Measurements from ENCODE around the gene SRPRB. TPM values are rescaled to one million over a fixed set of nuclear protein-coding genes. Genes with fewer than 3 reads are reported as not detected.

Gene SRPRB
- polyA plus RNA-seq, 1 donor from 2014 or later = 46.9 TPM

DNA sequence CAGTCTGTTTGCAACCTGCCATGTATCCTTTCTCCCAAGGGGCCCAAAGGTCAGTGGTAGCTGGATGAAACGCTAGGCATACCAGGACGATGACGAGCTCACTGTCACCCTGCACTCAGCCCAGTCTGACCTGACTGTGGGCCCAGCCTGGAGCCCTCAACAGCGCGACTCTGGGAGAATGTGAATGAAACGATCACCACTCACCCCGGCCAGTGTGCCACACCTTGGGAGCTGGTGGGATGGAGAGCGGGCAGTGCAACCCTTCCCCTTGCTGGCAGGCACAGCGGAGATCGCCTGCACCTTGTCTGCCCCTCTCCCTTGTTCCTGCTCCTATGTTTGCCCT is 27.2 kb downstream of the SRPRB start:
- H3K27ac ChIP-seq (ENCODE audit: low read length) = no peak overlapping the region
- no peaks in the 10 kb centered on the region for H3F3A ChIP-seq (ENCODE audit: insufficient read depth, low read length, poor library complexity, severe bottlenecking)
- H3K79me2 ChIP-seq (replicated peaks; ENCODE audit: insufficient read depth, low read length) = no peaks in the 10 kb centered on the region
- H3K27me3 ChIP-seq (ENCODE audit: insufficient read depth, low read depth, low read length) = no peaks in the 10 kb centered on the region
- H3K4me2 ChIP-seq (ENCODE audit: low read length) = no peak overlapping the region
- TF ChIP-seq, protein P1, sequence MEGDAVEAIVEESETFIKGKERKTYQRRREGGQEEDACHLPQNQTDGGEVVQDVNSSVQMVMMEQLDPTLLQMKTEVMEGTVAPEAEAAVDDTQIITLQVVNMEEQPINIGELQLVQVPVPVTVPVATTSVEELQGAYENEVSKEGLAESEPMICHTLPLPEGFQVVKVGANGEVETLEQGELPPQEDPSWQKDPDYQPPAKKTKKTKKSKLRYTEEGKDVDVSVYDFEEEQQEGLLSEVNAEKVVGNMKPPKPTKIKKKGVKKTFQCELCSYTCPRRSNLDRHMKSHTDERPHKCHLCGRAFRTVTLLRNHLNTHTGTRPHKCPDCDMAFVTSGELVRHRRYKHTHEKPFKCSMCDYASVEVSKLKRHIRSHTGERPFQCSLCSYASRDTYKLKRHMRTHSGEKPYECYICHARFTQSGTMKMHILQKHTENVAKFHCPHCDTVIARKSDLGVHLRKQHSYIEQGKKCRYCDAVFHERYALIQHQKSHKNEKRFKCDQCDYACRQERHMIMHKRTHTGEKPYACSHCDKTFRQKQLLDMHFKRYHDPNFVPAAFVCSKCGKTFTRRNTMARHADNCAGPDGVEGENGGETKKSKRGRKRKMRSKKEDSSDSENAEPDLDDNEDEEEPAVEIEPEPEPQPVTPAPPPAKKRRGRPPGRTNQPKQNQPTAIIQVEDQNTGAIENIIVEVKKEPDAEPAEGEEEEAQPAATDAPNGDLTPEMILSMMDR (IDR thresholded peaks at IDR 0.05; ENCODE audit: poor library complexity, severe bottlenecking) = no peak
- TF ChIP-seq RAD21 (conservative IDR thresholded peaks at IDR 0.05) = no peak
- no peak for TF ChIP-seq EZH2 (IDR thresholded peaks at IDR 0.05; ENCODE audit: borderline replicate concordance, insufficient read depth, low read length, poor library complexity, severe bottlenecking)
- TF ChIP-seq POLR2AphosphoS5 (IDR thresholded peaks at IDR 0.05) = no peak
- TF ChIP-seq, protein P2, sequence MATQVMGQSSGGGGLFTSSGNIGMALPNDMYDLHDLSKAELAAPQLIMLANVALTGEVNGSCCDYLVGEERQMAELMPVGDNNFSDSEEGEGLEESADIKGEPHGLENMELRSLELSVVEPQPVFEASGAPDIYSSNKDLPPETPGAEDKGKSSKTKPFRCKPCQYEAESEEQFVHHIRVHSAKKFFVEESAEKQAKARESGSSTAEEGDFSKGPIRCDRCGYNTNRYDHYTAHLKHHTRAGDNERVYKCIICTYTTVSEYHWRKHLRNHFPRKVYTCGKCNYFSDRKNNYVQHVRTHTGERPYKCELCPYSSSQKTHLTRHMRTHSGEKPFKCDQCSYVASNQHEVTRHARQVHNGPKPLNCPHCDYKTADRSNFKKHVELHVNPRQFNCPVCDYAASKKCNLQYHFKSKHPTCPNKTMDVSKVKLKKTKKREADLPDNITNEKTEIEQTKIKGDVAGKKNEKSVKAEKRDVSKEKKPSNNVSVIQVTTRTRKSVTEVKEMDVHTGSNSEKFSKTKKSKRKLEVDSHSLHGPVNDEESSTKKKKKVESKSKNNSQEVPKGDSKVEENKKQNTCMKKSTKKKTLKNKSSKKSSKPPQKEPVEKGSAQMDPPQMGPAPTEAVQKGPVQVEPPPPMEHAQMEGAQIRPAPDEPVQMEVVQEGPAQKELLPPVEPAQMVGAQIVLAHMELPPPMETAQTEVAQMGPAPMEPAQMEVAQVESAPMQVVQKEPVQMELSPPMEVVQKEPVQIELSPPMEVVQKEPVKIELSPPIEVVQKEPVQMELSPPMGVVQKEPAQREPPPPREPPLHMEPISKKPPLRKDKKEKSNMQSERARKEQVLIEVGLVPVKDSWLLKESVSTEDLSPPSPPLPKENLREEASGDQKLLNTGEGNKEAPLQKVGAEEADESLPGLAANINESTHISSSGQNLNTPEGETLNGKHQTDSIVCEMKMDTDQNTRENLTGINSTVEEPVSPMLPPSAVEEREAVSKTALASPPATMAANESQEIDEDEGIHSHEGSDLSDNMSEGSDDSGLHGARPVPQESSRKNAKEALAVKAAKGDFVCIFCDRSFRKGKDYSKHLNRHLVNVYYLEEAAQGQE (IDR thresholded peaks at IDR 0.05; ENCODE audit: borderline replicate concordance) = no peak
- no peak for TF ChIP-seq EP300 (conservative IDR thresholded peaks at IDR 0.05; ENCODE audit: poor library complexity, severe bottlenecking)
- no peak for TF ChIP-seq TAF1 (IDR thresholded peaks at IDR 0.05; ENCODE audit: low read depth)
- no peak for TF ChIP-seq MXI1 (conservative IDR thresholded peaks at IDR 0.05; ENCODE audit: poor library complexity, severe bottlenecking)
- no peak for TF ChIP-seq SMC3 (conservative IDR thresholded peaks at IDR 0.05; ENCODE audit: poor library complexity)
- H3K9me3 ChIP-seq (ENCODE audit: low read length) = no peaks in the 10 kb centered on the region
- H3K36me3 ChIP-seq (ENCODE audit: insufficient read depth, low read length) = no peaks in the 10 kb centered on the region
- no peak overlapping the region for H3K4me3 ChIP-seq (ENCODE audit: low read length)
- no peaks in the 10 kb centered on the region for H3K9me2 ChIP-seq (ENCODE audit: insufficient read depth, low read length)
- H4K20me1 ChIP-seq (ENCODE audit: insufficient read depth) = no peaks in the 10 kb centered on the region
- no peak overlapping the region for H2AFZ ChIP-seq (ENCODE audit: low read depth, low read length)
- no peak overlapping the region for H3K9ac ChIP-seq (ENCODE audit: low read length)

DNA sequence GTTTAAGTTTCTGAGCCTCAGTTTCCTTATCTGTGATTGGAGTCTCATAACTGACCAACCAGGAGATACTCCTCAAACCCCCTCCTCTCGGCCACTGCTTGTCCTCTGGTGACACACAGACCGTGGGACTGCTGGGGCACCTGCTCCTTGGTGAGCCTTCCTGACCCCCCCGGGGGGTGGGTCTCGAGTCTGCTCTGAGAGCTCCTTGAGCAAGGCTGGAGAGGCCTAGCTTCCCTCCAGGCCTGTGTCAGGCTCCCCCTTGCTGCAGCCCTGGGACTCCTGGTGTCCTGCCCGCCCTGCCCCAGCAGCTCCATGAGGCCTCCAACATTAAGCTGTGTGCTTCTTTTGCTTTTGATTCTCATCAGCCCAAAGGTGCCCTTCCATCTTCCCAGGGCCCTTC is 27.7 kb downstream of the SRPRB start:
- no peak for TF ChIP-seq MXI1 (conservative IDR thresholded peaks at IDR 0.05; ENCODE audit: poor library complexity, severe bottlenecking)
- TF ChIP-seq TAF1 (IDR thresholded peaks at IDR 0.05; ENCODE audit: low read depth) = no peak
- no peak for TF ChIP-seq RAD21 (conservative IDR thresholded peaks at IDR 0.05)
- TF ChIP-seq SMC3 (conservative IDR thresholded peaks at IDR 0.05; ENCODE audit: poor library complexity) = no peak
- TF ChIP-seq, protein P2 (IDR thresholded peaks at IDR 0.05; ENCODE audit: borderline replicate concordance) = no peak
- TF ChIP-seq EP300 (conservative IDR thresholded peaks at IDR 0.05; ENCODE audit: poor library complexity, severe bottlenecking) = no peak
- no peak for TF ChIP-seq EZH2 (IDR thresholded peaks at IDR 0.05; ENCODE audit: borderline replicate concordance, insufficient read depth, low read length, poor library complexity, severe bottlenecking)
- TF ChIP-seq, protein P1 (IDR thresholded peaks at IDR 0.05; ENCODE audit: poor library complexity, severe bottlenecking) = no peak
- no peak for TF ChIP-seq POLR2AphosphoS5 (IDR thresholded peaks at IDR 0.05)
- no peak overlapping the region for H3K27ac ChIP-seq (ENCODE audit: low read length)
- no peaks in the 10 kb centered on the region for H3K9me2 ChIP-seq (ENCODE audit: insufficient read depth, low read length)
- no peaks in the 10 kb centered on the region for H3K36me3 ChIP-seq (ENCODE audit: insufficient read depth, low read length)
- H3K27me3 ChIP-seq (ENCODE audit: insufficient read depth, low read depth, low read length) = no peaks in the 10 kb centered on the region
- H2AFZ ChIP-seq (ENCODE audit: low read depth, low read length) = no peak overlapping the region
- no peaks in the 10 kb centered on the region for H3K79me2 ChIP-seq (replicated peaks; ENCODE audit: insufficient read depth, low read length)
- H3K9ac ChIP-seq (ENCODE audit: low read length) = no peak overlapping the region
- no peaks in the 10 kb centered on the region for H4K20me1 ChIP-seq (ENCODE audit: insufficient read depth)
- no peak overlapping the region for H3K4me3 ChIP-seq (ENCODE audit: low read length)
- no peaks in the 10 kb centered on the region for H3K9me3 ChIP-seq (ENCODE audit: low read length)
- no peak overlapping the region for H3K4me2 ChIP-seq (ENCODE audit: low read length)
- H3F3A ChIP-seq (ENCODE audit: insufficient read depth, low read length, poor library complexity, severe bottlenecking) = no peaks in the 10 kb centered on the region

Data from neural cell (in vitro differentiated cells).